Measurements from ENCODE around the gene XYLT1.

DNA sequence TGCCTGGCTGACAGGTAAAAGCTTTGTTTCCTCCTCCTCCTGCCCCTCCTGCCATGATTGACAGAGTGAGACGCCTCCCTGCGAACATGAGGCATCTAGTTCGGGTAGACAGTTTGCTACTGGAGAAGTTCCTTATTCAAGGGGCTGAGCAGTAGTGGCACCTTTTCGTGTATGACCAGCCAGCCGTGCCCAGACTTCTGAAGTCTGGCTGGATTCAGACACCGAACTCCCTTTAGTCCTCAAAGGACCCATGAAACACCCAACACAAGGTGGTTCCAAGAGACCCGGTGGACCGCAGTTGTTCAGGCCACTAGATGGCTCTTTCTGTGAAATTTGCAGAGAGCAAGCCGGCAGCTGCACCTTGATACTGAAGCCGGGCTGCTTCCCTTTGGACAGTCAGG, 192.8 kb downstream of the XYLT1 start:
- TF ChIP-seq FOXM1 (IDR thresholded peaks at IDR 0.05; ENCODE audit: borderline replicate concordance) (no peak), SUZ12 (IDR thresholded peaks at IDR 0.05) (no peak), SP1 (IDR thresholded peaks at IDR 0.05) (no peak), FOXK2 (IDR thresholded peaks at IDR 0.05) (no peak), TARDBP (IDR thresholded peaks at IDR 0.05) (no peak), ELF4 (IDR thresholded peaks at IDR 0.05) (no peak), BHLHE40 (IDR thresholded peaks at IDR 0.05; ENCODE audit: borderline replicate concordance) (no peak), ARNT (IDR thresholded peaks at IDR 0.05) (no peak), NFRKB (IDR thresholded peaks at IDR 0.05) (no peak), L3MBTL2 (conservative IDR thresholded peaks at IDR 0.05) (no peak), LEF1 (IDR thresholded peaks at IDR 0.05; ENCODE audit: borderline replicate concordance) (no peak)
- TF ChIP-seq, protein P1, sequence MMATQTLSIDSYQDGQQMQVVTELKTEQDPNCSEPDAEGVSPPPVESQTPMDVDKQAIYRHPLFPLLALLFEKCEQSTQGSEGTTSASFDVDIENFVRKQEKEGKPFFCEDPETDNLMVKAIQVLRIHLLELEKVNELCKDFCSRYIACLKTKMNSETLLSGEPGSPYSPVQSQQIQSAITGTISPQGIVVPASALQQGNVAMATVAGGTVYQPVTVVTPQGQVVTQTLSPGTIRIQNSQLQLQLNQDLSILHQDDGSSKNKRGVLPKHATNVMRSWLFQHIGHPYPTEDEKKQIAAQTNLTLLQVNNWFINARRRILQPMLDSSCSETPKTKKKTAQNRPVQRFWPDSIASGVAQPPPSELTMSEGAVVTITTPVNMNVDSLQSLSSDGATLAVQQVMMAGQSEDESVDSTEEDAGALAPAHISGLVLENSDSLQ (IDR thresholded peaks at IDR 0.05), result no peak
